ENCODE data around the gene FARP1.

FARP1 gene

DNA sequence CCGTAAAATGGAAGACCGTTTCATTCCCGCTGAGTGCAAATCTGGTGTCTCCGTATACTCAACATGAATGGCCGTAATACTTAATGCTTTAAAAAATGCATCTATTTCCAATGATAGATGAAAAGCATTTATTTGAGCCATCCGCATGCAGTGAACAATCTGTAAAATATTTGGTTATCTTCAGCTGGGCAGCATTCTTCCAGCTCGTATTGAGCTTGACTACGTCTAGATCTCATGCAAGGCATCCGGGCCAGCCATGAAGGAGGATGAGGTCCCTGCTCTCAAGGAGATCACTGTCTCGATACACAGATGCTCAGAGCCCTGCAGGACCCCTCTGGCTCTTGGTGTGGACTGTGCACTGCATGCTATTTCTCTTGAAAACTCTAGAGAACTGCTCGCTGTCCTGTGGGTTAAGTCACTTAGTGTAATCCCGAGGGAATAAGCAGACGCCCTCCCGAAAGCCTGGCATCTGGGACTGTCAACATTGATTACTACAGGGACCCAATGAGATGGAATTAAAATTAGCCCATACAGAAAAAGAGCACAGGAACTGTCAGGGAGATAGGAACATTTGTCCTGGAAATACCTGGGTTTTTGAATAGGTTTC, 146.5 kb downstream of the FARP1 start:
- DNase-seq: no peak

DNA sequence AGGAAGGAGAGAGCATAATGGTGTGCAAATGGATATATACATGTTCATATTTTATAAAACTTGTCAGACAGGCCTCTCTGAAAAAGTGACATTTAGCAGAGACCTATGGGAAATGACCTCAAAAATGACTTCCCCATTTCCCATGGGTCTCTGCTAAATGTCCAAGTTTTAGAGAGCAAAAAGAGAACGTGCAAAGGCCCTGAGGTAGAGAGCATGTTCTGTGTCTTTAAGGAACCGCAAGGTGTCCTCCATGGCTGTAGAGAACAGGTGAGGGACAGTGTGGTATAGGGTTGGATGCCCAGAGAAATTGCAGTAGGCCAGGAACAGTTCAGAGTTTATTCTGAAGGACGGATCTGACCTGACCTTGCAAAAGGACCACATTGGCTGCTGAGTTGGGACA, 147.4 kb downstream of the FARP1 start:
- DNase-seq: no peak

DNA sequence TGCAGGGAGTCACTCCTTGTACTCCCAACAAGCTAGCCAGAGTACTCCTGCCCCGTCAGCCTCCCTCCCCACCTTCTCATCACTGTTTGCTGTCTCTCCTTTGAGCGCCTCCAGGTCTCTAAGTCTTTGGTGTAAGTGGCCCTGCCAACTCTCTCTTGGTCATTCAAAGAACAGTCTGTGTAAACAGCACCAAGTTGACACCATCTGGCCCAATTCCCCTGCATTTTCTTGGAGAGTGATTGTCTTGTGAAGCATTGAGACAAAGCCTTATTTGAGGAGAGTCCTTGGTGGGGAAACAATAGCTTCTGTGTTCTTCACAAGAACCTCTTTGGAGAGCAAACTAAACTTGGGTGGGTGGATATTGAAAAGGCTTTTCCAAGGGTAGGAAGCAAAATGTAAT, 148.8 kb downstream of the FARP1 start:
- no peak for DNase-seq

GRCh38 chr13:98293103-98293502, 150.2 kb downstream of the FARP1 start:
- no peak for DNase-seq

DNA sequence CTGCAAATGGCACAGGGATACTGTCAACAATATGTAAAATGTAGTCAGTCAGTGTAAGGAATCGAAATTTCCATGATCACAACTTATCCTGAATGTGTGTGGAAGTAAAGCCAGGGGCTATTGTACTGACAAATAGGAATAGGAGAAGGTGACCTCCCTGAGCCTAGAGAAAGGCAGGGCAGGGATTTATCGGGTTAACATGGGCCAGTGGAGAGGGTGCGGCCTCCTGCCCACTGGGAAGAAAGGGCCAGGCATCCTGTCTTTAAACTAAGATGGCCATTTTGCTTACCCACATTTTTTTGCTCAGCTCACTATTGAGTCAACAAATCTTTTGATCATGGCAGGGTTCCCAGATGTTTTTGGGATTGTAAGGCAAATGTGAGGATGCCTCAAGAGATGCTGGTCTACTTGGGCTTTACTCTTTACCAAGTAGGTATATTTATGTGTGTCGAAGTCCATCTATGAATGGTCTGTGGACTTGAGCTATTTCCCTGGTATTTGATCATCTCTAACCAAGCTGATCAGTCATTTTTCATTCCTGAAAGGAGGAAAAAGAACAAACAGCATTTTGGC, 150.8 kb downstream of the FARP1 start:
- DNase-seq: no peak

GRCh38 chr13:98295371-98295770, 152.5 kb downstream of the FARP1 start:
- DNase-seq: no peak

GRCh38 chr13:98297051-98297450, 154.2 kb downstream of the FARP1 start:
- no peak for DNase-seq

DNA sequence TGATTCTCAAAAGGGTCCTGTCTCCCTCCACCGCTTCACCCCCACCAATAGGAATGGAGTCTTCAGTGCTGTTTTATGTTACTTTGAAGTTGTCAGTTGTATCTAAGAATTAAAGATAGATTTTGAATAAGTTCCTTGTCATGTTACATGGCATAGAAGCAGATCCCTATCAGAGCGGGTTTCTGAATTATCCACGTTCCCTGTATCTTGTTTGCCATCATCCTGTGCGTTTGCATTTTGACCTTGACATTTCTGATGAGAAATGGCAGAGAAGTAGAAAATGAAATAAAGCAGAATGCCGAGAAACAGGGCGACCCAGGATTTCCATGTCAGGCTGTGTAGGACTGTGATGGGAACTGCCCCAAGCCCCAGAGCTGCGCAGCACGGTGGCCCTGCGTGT, 154.9 kb downstream of the FARP1 start:
- no peak for DNase-seq

GRCh38 chr13:98298599-98298998, 155.7 kb downstream of the FARP1 start:
- no peak for DNase-seq

GRCh38 chr13:98299235-98299965, 156.5 kb downstream of the FARP1 start:
- DNase-seq: no peak

- DNase-seq: no peak
These were observed 157.1 kb downstream of the FARP1 start for GRCh38 chr13:98299966-98300350.

DNA sequence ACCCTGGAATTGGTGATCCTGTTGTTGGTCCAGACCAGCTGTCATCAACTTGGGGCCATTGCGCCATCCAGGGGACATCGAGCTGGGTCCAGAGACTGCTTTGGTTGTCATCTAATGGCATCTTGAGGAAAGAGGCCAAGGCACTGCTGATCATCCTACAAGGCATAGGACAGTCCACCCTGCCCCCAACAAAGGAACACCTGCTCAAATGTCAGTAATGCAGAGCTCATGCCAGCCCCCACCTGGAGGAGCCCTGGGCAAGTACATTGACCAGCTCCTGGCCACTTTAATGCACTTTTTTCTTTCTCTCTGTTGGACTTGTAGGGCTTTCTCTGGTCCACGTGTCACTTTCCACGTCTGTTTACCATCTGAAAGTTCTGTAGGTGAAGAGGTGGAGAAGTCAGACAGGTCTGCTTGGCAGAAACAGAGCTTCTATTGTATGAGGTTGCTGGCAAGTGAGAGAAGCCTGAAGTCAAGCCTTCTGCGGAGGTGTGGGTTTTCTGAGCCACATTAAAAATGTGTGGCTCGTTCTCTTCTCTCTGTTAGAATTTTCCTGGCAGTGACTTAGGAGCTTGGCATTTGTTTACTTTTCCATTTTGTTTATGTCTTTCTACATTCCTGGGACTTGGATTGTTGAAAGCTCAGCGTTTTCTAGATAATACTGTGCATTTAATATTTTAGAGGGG, 158.2 kb downstream of the FARP1 start:
- DNase-seq: no peak

GRCh38 chr13:98301721-98302120, 158.8 kb downstream of the FARP1 start:
- DNase-seq: no peak

DNA sequence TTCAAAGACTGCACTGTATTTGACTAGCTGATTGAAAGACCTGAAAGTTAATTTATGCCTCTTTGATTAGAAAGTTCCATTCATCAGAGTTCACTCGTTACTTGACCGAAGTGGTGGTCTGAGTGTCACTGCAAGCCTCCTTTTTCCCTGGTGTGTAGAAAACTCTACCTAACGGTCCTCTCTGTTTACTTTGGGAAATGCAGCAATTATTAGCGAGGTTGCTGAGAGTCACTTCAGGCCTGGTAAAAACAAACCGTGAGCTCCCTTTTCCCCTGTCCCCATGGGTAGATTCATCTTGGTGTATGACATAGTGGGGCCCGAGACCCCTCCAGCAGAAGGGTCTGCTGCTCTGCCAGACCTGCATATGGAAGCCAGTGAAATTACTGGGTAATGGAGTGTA, 161.0 kb downstream of the FARP1 start:
- no peak for DNase-seq

- no peak for DNase-seq
These were observed 162.8 kb downstream of the FARP1 start for GRCh38 chr13:98305670-98306069.

- no peak for DNase-seq
These were observed 164.7 kb downstream of the FARP1 start for GRCh38 chr13:98307463-98308085.

DNA sequence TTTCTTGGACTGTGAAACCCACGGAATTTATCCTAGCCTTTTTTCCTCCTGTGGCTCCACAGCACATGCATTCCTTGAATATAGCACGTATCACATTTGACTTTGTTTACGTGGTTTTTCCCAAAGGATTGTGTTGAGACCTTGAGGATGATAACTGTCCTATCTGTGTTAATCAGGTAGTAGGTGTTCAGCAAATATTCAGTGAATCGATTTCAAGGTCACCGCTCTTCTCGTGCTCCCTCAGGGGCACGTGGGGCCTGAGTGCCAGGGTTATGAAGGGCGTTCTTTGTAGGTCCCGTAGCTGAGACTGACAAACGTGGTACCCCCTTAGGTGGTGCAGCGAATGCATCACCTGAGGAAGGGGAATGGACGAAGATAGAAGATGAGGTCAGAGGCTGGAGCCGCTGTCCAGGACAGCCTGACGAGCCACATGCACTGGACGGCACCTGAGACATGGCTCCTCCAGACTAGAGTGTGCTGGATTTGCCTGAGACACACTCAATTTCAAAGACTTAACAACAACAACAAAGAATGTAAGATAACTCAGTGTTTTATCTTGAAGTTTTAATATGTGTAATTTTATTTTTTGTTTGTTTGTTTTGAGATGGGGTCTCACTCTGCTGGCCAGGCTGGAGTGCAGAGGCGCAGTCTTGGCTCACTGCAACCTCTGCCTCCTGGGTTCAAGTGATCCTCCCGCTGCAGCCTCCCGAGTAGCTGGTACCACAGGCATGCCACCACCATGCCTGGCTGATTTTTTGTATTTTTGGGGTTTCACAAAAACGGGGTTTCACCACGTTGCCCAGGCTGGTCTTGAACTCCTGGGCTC, 165.4 kb downstream of the FARP1 start:
- no peak for DNase-seq

GRCh38 chr13:98309569-98310335, 166.9 kb downstream of the FARP1 start:
- no peak for DNase-seq

DNA sequence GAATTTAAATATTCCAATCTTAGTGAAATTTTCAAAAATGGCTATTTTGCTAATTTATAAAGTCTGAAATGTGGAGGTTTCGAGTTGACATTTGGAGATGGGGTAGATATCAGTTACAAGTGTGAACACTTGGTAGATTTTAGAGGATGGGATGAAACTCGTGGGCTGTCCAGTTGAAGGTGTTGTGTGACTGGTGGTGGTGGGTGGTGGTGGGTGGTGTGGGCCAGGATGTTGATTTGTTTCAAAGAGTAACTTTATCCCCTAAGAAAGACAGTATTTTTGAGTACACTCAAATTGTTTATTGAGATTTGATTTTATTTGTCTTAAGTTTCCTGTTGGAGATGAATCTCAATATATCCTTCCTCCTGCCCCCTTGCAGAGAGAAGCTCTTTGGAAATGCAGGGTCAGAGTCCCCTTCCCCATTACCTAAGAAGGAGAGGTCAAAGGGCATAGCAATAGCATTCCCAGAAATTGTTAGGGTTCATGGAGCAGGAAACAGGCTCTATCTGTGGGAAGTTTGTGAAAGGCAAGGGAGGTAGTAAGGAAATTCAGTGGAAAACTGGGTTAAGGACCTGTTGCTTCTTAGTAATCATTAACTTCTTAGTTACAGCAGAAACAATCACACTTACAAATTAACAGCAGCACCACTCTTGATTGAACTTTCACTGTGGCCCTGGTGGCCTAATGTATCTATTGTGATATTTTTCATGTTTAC, 167.7 kb downstream of the FARP1 start:
- no peak for DNase-seq

DNA sequence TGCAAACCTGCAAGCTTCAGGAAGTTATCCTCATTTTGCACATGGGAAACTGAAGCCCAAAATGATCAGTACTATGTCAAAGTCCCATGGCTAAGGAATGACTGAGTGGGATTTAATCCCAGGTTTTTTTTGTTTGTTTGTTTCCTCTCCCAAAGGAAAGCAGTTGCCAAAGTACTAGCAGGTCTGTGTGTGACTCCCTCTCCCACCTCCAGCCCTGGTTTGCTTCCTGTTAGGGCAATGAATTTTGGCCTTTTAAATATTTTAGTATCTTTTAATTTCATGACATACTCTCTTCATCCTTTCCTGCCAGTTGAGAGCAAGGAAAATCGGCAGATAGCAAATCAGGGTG, 168.3 kb downstream of the FARP1 start:
- no peak for DNase-seq

DNA sequence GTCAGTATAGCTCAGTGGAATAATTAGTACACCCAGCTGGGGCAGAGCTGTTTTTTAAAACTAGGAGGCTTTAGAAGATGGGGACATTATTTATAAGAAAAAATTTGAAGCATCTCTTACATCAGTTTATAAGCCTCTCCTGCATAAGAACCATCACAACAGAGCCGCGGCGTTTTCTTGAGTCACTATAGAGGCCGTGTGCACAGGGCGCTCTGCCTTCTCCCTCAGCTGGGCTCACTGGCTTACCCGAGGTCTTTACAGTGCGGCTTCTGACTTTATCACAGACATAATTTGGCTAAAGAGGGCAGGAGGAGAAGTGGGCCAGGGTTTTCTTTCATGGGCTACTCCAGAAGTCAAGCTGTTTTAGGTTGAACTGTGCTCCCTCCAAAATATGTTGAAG, 169.7 kb downstream of the FARP1 start:
- no peak for DNase-seq

Measured in stimulated activated CD4-positive, alpha-beta T cell treated with anti-CD3 and anti-CD28 coated beads, Interleukin-12 subunit alpha, Interleukin-12 subunit beta, amount 100 ng/mL, for 4 hours (primary cell).